ENCODE results near the gene PDGFA.

PDGFA gene

DNA sequence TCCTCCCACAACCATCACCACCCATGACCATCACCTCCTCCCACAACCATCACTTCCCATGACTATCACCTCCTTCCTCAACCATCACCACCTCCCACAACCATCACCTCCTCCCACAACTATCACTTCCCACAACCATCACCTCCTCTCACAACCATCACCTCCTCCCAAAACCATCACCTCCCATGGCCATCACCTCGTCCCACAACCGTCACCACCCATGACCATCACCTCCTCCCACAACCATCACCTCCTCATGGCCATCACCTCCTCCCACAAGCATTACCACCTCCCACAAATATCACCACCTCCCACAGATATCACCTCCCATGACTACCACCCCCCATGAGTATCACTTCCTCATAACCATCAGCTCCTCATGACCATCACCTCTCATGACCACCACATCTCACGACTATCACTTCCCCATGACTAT is 52.2 kb downstream of the PDGFA start:
- TF ChIP-seq SUZ12 (IDR thresholded peaks at IDR 0.05; ENCODE audit: extremely low read depth, insufficient read depth, insufficient read length) (no peak), YY1 (IDR thresholded peaks at IDR 0.05; ENCODE audit: insufficient read depth, insufficient read length) (no peak), ZNF274 (IDR thresholded peaks at IDR 0.05; ENCODE audit: low read depth, low read length) (no peak)

GRCh38 chr7:466465-467191 is 53.0 kb downstream of the PDGFA start:
- Histone ChIP-seq H3K4me3 (ENCODE audit: insufficient read length, low read depth) (no peak overlapping the region), H3K27me3 (ENCODE audit: insufficient read depth, insufficient read length) (no peaks in the 10 kb centered on the region), H3K4me1 (ENCODE audit: insufficient read depth, insufficient read length) (peaks cover 28% of the 10 kb centered on the region), H3K9me3 (ENCODE audit: insufficient read depth, low read length) (no peaks in the 10 kb centered on the region), H3K36me3 (ENCODE audit: insufficient read depth, insufficient read length, low read length) (no peaks in the 10 kb centered on the region), H3K9ac (ENCODE audit: insufficient read length, low read depth) (no peak overlapping the region)
- no peak for TF ChIP-seq ZNF274 (IDR thresholded peaks at IDR 0.05; ENCODE audit: low read depth, low read length)
- no peak for TF ChIP-seq YY1 (IDR thresholded peaks at IDR 0.05; ENCODE audit: insufficient read depth, insufficient read length)
- TF ChIP-seq SUZ12 (IDR thresholded peaks at IDR 0.05; ENCODE audit: extremely low read depth, insufficient read depth, insufficient read length) = no peak
- DNase-seq (ENCODE audit: low read depth, low spot score) = no peak

More for the DNA sequence above, 52.2 kb downstream of the PDGFA start:
- H3K27me3 ChIP-seq (ENCODE audit: insufficient read depth, insufficient read length) = no peaks in the 10 kb centered on the region
- H3K9ac ChIP-seq (ENCODE audit: insufficient read length, low read depth) = no peak overlapping the region
- H3K4me1 ChIP-seq (ENCODE audit: insufficient read depth, insufficient read length) = peaks cover 24% of the 10 kb centered on the region
- no peaks in the 10 kb centered on the region for H3K36me3 ChIP-seq (ENCODE audit: insufficient read depth, insufficient read length, low read length)
- no peak for DNase-seq (ENCODE audit: low read depth, low spot score)
- H3K9me3 ChIP-seq (ENCODE audit: insufficient read depth, low read length) = no peaks in the 10 kb centered on the region
- no peak overlapping the region for H3K4me3 ChIP-seq (ENCODE audit: insufficient read length, low read depth)

GRCh38 chr7:465710-466400 is 53.8 kb downstream of the PDGFA start:
- H3K36me3 ChIP-seq (ENCODE audit: insufficient read depth, insufficient read length, low read length) = no peaks in the 10 kb centered on the region
- peaks cover 30% of the 10 kb centered on the region for H3K4me1 ChIP-seq (ENCODE audit: insufficient read depth, insufficient read length)
- TF ChIP-seq YY1 (IDR thresholded peaks at IDR 0.05; ENCODE audit: insufficient read depth, insufficient read length) (no peak), SUZ12 (IDR thresholded peaks at IDR 0.05; ENCODE audit: extremely low read depth, insufficient read depth, insufficient read length) (no peak), ZNF274 (IDR thresholded peaks at IDR 0.05; ENCODE audit: low read depth, low read length) (no peak)
- DNase-seq (ENCODE audit: low read depth, low spot score) = no peak
- H3K9me3 ChIP-seq (ENCODE audit: insufficient read depth, low read length) = no peaks in the 10 kb centered on the region
- H3K4me3 ChIP-seq (ENCODE audit: insufficient read length, low read depth) = no peak overlapping the region
- H3K9ac ChIP-seq (ENCODE audit: insufficient read length, low read depth) = no peak overlapping the region
- no peaks in the 10 kb centered on the region for H3K27me3 ChIP-seq (ENCODE audit: insufficient read depth, insufficient read length)

GRCh38 chr7:464454-465401 is 54.9 kb downstream of the PDGFA start:
- Histone ChIP-seq H3K27me3 (ENCODE audit: insufficient read depth, insufficient read length) (no peaks in the 10 kb centered on the region), H3K36me3 (ENCODE audit: insufficient read depth, insufficient read length, low read length) (no peaks in the 10 kb centered on the region), H3K4me1 (ENCODE audit: insufficient read depth, insufficient read length) (peaks cover 37% of the 10 kb centered on the region), H3K4me3 (ENCODE audit: insufficient read length, low read depth) (no peak overlapping the region), H3K9me3 (ENCODE audit: insufficient read depth, low read length) (no peaks in the 10 kb centered on the region), H3K9ac (ENCODE audit: insufficient read length, low read depth) (peak overlapping the region; percentile 65)
- DNase-seq (ENCODE audit: low read depth, low spot score) = no peak
- TF ChIP-seq ZNF274 (IDR thresholded peaks at IDR 0.05; ENCODE audit: low read depth, low read length) (no peak), SUZ12 (IDR thresholded peaks at IDR 0.05; ENCODE audit: extremely low read depth, insufficient read depth, insufficient read length) (no peak), YY1 (IDR thresholded peaks at IDR 0.05; ENCODE audit: insufficient read depth, insufficient read length) (no peak)

GRCh38 chr7:463817-464453 is 55.7 kb downstream of the PDGFA start:
- no peak overlapping the region for H3K9ac ChIP-seq (ENCODE audit: insufficient read length, low read depth)
- DNase-seq (ENCODE audit: low read depth, low spot score) = no peak
- H3K36me3 ChIP-seq (ENCODE audit: insufficient read depth, insufficient read length, low read length) = no peaks in the 10 kb centered on the region
- TF ChIP-seq ZNF274 (IDR thresholded peaks at IDR 0.05; ENCODE audit: low read depth, low read length) = no peak
- no peak for TF ChIP-seq SUZ12 (IDR thresholded peaks at IDR 0.05; ENCODE audit: extremely low read depth, insufficient read depth, insufficient read length)
- TF ChIP-seq YY1 (IDR thresholded peaks at IDR 0.05; ENCODE audit: insufficient read depth, insufficient read length) = no peak
- no peaks in the 10 kb centered on the region; the same call in 1 of the 2 replicates for H3K9me3 ChIP-seq (ENCODE audit: insufficient read depth, low read length)
- peaks cover 3% of the 10 kb centered on the region for H3K27me3 ChIP-seq (ENCODE audit: insufficient read depth, insufficient read length)
- peaks cover 38% of the 10 kb centered on the region for H3K4me1 ChIP-seq (ENCODE audit: insufficient read depth, insufficient read length)
- no peak overlapping the region for H3K4me3 ChIP-seq (ENCODE audit: insufficient read length, low read depth)

GRCh38 chr7:463362-463781 is 56.3 kb downstream of the PDGFA start:
- TF ChIP-seq SUZ12 (IDR thresholded peaks at IDR 0.05; ENCODE audit: extremely low read depth, insufficient read depth, insufficient read length) = no peak
- TF ChIP-seq YY1 (IDR thresholded peaks at IDR 0.05; ENCODE audit: insufficient read depth, insufficient read length) = no peak
- TF ChIP-seq ZNF274 (IDR thresholded peaks at IDR 0.05; ENCODE audit: low read depth, low read length) = no peak

More at GRCh38 chr7:463362-463781, 56.3 kb downstream of the PDGFA start:
- no peak for DNase-seq (ENCODE audit: low read depth, low spot score)
- Histone ChIP-seq H3K4me3 (ENCODE audit: insufficient read length, low read depth) (no peak overlapping the region), H3K36me3 (ENCODE audit: insufficient read depth, insufficient read length, low read length) (no peaks in the 10 kb centered on the region), H3K9ac (ENCODE audit: insufficient read length, low read depth) (no peak overlapping the region), H3K4me1 (ENCODE audit: insufficient read depth, insufficient read length) (peaks cover 38% of the 10 kb centered on the region), H3K27me3 (ENCODE audit: insufficient read depth, insufficient read length) (peaks cover 3% of the 10 kb centered on the region), H3K9me3 (ENCODE audit: insufficient read depth, low read length) (no peaks in the 10 kb centered on the region; the same call in 1 of the 2 replicates)

All from NT2/D1 (cell line).